Vagina (tissue), 2 donors: ENCODE data around the gene COL5A3. TPM values are rescaled to one million over a fixed set of nuclear protein-coding genes. Genes with fewer than 3 reads are reported as not detected.

Experiments
- DNase-seq, 2 donors: peaks; one replicate each; pipeline ENCODE4 v3.0.0-alpha.2; 2017; ENCODE audit errors: extremely low spot score in 2 of 2
- H3K27ac ChIP-seq: fragments of 200-600 bp; sonication (generic); one replicate; pipeline ENCODE4 v1.5.1; 2019
- H3K27me3 ChIP-seq: fragments of 200-600 bp; sonication (generic); one replicate; pipeline ENCODE4 v1.5.1; 2019
- H3K36me3 ChIP-seq, 2 donors: fragments of 200-600 bp; sonication (generic); one replicate each; pipeline ENCODE4 v1.5.1; 2017 to 2019
- H3K4me1 ChIP-seq: fragments of 200-600 bp; sonication (generic); one replicate; pipeline ENCODE4 v1.5.1; 2019
- H3K4me3 ChIP-seq, 2 donors: fragments of 200-600 bp; sonication (generic); 1 replicate in 1 of 2; 2 replicates in 1 of 2; pipeline ENCODE4 v1.5.1; 2016 to 2019
- H3K9me3 ChIP-seq: fragments of 200-600 bp; sonication (generic); one replicate; pipeline ENCODE4 v1.5.1; 2019
- CTCF ChIP-seq, 3 experiments: fragments of 450-650 bp in 2 of 3; fragments of 200-600 bp in 1 of 3; sonication (generic) in 1 of 3; IDR thresholded peaks; one replicate each; pipeline ENCODE4 v1.5.1; 2017 to 2019; ENCODE audit warnings: antibody characterized with exemption in 3 of 3, mild to moderate bottlenecking in 2 of 3, moderate library complexity in 2 of 3
- POLR2A ChIP-seq, 2 donors: fragments of 450-650 bp; IDR thresholded peaks; one replicate each; pipeline ENCODE4 v1.6.1; 2017; ENCODE audit warnings: antibody characterized with exemption in 2 of 2, mild to moderate bottlenecking in 2 of 2, moderate library complexity in 2 of 2
- POLR2AphosphoS5 ChIP-seq, 2 donors: sonication (generic); formaldehyde crosslinking; IDR thresholded peaks; one replicate each; pipeline ENCODE4 v1.9.0; 2017; ENCODE audit warnings: antibody characterized with exemption in 2 of 2, mild to moderate bottlenecking in 2 of 2, low read depth in 1 of 2; ENCODE audit not compliant: insufficient read depth in 1 of 2
- intact Hi-C: fragments of 100-400 bp; cut with DNase I; formaldehyde crosslinking; loops from one replicate; pipeline ENCODE4 v1.15.1; 2023
- total RNA-seq: library from RNA; depleted of rRNA; stranded (reverse); fragments of >200 nt; gene quantifications from one replicate; pipeline ENCODE4 v1.2.3, GENCODE V29; 2016

Gene COL5A3
- total RNA-seq, 1 donor from 2014 or later: 13.3 TPM

DNA sequence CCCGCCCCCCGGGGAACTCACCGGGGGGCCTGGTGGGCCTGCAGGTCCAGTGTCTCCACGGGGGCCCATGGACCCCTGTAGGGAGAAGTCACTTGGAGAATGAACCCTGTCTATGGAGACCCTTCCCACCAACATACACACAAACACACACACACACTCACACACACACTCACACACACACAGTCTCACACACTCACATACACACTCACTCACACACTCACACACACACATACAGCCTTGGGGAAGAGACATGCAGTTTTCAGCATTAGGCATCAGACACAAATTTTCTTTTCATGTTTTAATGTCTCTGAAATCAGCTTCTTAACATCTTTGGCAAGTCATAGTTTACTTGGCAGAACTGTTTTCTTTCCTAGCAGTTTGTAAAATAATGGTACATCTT, 43.0 kb downstream of the COL5A3 start:
- intact Hi-C loops: no loop called here
- Histone ChIP-seq H3K36me3 (peaks cover 0 to 16% of the 10 kb centered on the region in 2 donors), H3K4me1 (no peaks in the 10 kb centered on the region), H3K27ac (no peak overlapping the region), H3K9me3 (no peaks in the 10 kb centered on the region), H3K4me3 (no peak overlapping the region), H3K27me3 (no peaks in the 10 kb centered on the region)
- no peak for TF ChIP-seq POLR2A (IDR thresholded peaks at IDR 0.05)
- TF ChIP-seq CTCF (IDR thresholded peaks at IDR 0.05): no peak
- no peak for TF ChIP-seq POLR2AphosphoS5 (IDR thresholded peaks at IDR 0.05; ENCODE audit: insufficient read depth in 1 of 2, low read depth in 1 of 2)
- DNase-seq: no peak

- no peaks in the 10 kb centered on the region for H3K27me3 ChIP-seq
- TF ChIP-seq CTCF (IDR thresholded peaks at IDR 0.05) (no peak), POLR2AphosphoS5 (IDR thresholded peaks at IDR 0.05; ENCODE audit: insufficient read depth in 1 of 2, low read depth in 1 of 2) (no peak), POLR2A (IDR thresholded peaks at IDR 0.05) (no peak)
- peaks cover 0 to 22% of the 10 kb centered on the region in 2 donors for H3K36me3 ChIP-seq
- H3K4me3 ChIP-seq: no peak overlapping the region
- intact Hi-C loops: no loop called here
- no peak overlapping the region for H3K27ac ChIP-seq
- H3K4me1 ChIP-seq: no peaks in the 10 kb centered on the region
- no peaks in the 10 kb centered on the region for H3K9me3 ChIP-seq
- no peak for DNase-seq
Observed at GRCh38 chr19:9966448-9966847, 43.9 kb downstream of the COL5A3 start.

DNA sequence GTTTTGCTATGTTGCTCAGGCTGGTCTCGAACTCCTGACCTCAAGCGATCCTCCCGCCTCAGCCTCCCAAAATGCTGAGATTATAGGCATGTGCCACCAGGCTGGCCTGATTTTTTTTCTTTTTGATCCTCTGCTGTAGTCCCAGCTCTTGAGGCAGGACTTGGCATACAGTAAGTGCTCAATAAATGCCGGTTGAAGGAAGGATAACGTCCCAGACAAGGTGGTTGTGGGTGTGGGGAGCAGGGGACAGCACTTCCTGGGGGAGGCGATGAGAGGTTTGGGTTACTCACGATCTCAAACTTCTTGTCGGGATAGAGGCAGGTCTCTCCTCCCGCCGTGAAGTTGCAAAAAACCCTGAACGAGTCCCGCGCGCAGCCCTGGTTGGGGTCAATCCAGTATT, 44.3 kb downstream of the COL5A3 start:
- H3K4me1 ChIP-seq: no peaks in the 10 kb centered on the region
- TF ChIP-seq CTCF (IDR thresholded peaks at IDR 0.05): no peak
- TF ChIP-seq POLR2A (IDR thresholded peaks at IDR 0.05): no peak
- no peak for TF ChIP-seq POLR2AphosphoS5 (IDR thresholded peaks at IDR 0.05; ENCODE audit: insufficient read depth in 1 of 2, low read depth in 1 of 2)
- no peaks in the 10 kb centered on the region for H3K27me3 ChIP-seq
- intact Hi-C loops: no loop called here
- DNase-seq: no peak
- H3K27ac ChIP-seq: no peak overlapping the region
- peaks cover 0 to 23% of the 10 kb centered on the region in 2 donors for H3K36me3 ChIP-seq
- H3K4me3 ChIP-seq: no peak overlapping the region
- H3K9me3 ChIP-seq: no peaks in the 10 kb centered on the region

DNA sequence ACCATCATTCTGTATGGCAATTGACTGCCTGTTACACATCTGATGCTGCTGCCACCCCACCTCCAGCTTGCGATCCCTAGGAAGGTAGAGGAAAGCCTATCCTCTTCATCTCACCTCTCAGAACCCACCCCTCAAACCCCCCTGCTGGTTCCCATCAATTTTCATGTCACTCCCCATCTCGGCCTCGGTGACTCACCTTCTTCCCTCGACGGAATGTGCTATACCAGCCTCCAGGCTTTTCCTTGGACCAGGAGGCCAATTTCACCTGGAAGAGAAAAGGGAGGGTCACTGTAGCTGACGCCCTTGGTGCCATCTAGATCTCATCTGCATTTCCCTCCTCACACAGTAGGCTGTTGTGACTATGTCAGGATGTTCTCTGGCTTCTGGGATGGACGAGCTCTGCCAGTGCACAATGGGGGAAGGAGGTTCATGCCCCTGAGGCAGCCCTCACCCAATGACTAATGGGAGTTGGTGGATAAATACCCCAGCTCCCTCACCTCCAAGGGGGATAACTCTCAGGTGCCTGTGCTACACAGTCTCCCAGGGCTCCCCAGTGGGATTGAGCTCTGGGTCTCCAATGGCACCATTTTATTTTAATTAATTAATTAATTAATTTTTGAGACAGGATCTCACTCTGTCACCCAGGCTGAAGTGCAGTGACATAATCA, 47.5 kb downstream of the COL5A3 start:
- intact Hi-C loops: no loop called here
- H3K27me3 ChIP-seq: no peaks in the 10 kb centered on the region

More for the DNA sequence above, 47.5 kb downstream of the COL5A3 start:
- no peak for DNase-seq
- H3K27ac ChIP-seq: no peak overlapping the region
- no peaks in the 10 kb centered on the region for H3K9me3 ChIP-seq
- TF ChIP-seq POLR2AphosphoS5 (IDR thresholded peaks at IDR 0.05; ENCODE audit: insufficient read depth in 1 of 2, low read depth in 1 of 2) (no peak), CTCF (IDR thresholded peaks at IDR 0.05) (no peak), POLR2A (IDR thresholded peaks at IDR 0.05) (no peak)
- H3K4me1 ChIP-seq: no peaks in the 10 kb centered on the region
- H3K36me3 ChIP-seq: peaks cover 0 to 24% of the 10 kb centered on the region in 2 donors
- no peak overlapping the region for H3K4me3 ChIP-seq
